Sigmoid colon (tissue), 4 donors: Measurements from ENCODE around the gene XPNPEP2.

Experiments used
- POLR2AphosphoS5 ChIP-seq, 4 donors: sonication (generic); formaldehyde crosslinking; IDR thresholded peaks; one replicate each; pipeline ENCODE4 v1.6.1; 2017; ENCODE audit warnings: antibody characterized with exemption in 4 of 4
- TF ChIP-seq, protein P1 (sequence below), 4 experiments: fragments of 450-650 bp in 3 of 4; fragments of 200-600 bp in 1 of 4; IDR thresholded peaks; one replicate each; pipeline ENCODE4 v1.5.1; 2016 to 2019; ENCODE audit warnings: antibody characterized with exemption in 4 of 4, mild to moderate bottlenecking in 3 of 4, moderate library complexity in 2 of 4

- TF ChIP-seq, protein P1, sequence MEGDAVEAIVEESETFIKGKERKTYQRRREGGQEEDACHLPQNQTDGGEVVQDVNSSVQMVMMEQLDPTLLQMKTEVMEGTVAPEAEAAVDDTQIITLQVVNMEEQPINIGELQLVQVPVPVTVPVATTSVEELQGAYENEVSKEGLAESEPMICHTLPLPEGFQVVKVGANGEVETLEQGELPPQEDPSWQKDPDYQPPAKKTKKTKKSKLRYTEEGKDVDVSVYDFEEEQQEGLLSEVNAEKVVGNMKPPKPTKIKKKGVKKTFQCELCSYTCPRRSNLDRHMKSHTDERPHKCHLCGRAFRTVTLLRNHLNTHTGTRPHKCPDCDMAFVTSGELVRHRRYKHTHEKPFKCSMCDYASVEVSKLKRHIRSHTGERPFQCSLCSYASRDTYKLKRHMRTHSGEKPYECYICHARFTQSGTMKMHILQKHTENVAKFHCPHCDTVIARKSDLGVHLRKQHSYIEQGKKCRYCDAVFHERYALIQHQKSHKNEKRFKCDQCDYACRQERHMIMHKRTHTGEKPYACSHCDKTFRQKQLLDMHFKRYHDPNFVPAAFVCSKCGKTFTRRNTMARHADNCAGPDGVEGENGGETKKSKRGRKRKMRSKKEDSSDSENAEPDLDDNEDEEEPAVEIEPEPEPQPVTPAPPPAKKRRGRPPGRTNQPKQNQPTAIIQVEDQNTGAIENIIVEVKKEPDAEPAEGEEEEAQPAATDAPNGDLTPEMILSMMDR (IDR thresholded peaks at IDR 0.05), result no peak
- TF ChIP-seq POLR2AphosphoS5 (IDR thresholded peaks at IDR 0.05), result no peak
Measured at GRCh38 chrX:129783291-129783713, 44.5 kb downstream of the XPNPEP2 start.
